Colonic mucosa (tissue), 4 donors: ENCODE results near the gene FGGY. TPM values are rescaled to one million over a fixed set of nuclear protein-coding genes. Genes with fewer than 3 reads are reported as not detected.

Source experiments
- DNase-seq: peaks from one replicate; pipeline ENCODE4 v3.0.0-alpha.2; 2020
- H3K27ac ChIP-seq: fragments of 200-600 bp; one replicate; pipeline ENCODE4 v1.8.0; 2021
- H3K27me3 ChIP-seq: fragments of 200-600 bp; one replicate; pipeline ENCODE4 v1.8.0; 2021
- H3K36me3 ChIP-seq: fragments of 200-600 bp; one replicate; pipeline ENCODE4 v1.8.0; 2021
- H3K4me1 ChIP-seq: fragments of 200-600 bp; one replicate; pipeline ENCODE4 v1.8.0; 2021; ENCODE audit warnings: mild to moderate bottlenecking
- H3K4me3 ChIP-seq: fragments of 200-600 bp; one replicate; pipeline ENCODE4 v1.8.0; 2021
- H3K9ac ChIP-seq, 2 donors: one replicate each; pipeline ENCODE4 v1.7.0; 2013; ENCODE audit warnings: control low read depth in 2 of 2, low read depth in 2 of 2, low read length in 2 of 2
- H3K9me3 ChIP-seq: fragments of 200-600 bp; one replicate; pipeline ENCODE4 v1.8.0; 2021
- CTCF ChIP-seq: fragments of 200-600 bp; IDR thresholded peaks from one replicate; pipeline ENCODE4 v1.8.0; 2022; ENCODE audit warnings: antibody characterized with exemption, mild to moderate bottlenecking
- intact Hi-C: fragments of 100-400 bp; cut with DNase I; formaldehyde crosslinking; loops from one replicate; pipeline ENCODE4 v1.14.1; 2022
- total RNA-seq, 2 donors: library from RNA; stranded (reverse); fragmentation: NEBNext Ultra II Directional in 1 of 2; extraction: Animal tissue kit (Norgen Biotek cat#: 25700) in 1 of 2; gene quantifications; one replicate each; pipeline ENCODE4 v1.2.1, GENCODE V29; 2021
- donor health status: healthy.
- donor health status: DM: no; HTN: no; CAD: no.
- donor health status: DM: no; HTN: no; CAD: no.

The FGGY gene
- total RNA-seq, 2 donors from 2014 or later, result 12.5 to 19.5 TPM

DNA sequence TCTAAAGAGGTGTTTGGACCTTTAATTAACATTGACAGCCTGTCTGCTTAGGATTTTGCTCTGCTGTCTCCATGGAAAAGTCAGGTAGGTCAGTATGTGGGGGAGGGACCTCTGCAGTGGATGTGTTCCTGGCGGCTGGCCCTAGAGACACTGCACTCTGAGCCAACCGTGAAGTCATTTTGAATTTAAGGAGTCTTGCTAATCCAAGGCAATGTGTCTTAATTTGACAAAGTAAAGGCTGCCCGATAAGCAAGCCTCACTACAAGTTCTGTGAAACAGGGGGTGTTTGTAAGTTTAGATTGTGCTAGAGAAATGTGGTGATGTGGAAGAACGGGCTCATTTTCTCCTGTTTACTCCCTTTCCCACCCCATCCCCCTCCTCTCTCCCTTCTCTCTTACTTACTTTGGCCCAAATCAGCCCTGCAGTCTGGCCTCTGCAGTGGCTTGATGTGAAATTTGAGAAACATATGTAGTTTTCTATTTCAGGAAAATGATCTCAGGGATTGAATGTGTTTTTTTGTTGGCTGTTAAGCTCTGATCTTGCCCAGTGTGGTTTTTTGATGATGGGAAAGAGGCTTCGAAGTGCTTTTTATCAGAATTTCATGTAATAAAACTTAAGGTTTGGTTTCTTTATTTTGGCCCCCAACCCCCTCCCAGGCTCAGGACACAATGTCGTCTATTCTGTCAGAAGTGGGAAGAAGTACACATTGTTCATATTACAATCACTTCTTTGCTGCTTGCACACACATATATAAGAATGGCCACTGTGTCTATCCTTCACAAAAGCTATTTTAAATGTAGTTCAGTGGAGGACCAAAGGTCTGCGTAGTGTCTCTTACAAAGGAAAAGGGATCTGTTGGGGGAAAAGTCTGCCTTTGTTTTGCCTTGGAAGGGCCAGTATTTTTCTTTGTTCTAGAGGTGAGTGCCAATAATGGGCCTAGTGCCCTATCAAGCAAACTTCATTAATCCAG, 96.6 kb downstream of the FGGY start:
- Histone ChIP-seq H3K4me3 (no peak overlapping the region), H3K9me3 (no peaks in the 10 kb centered on the region), H3K36me3 (no peaks in the 10 kb centered on the region), H3K4me1 (no peaks in the 10 kb centered on the region), H3K27ac (peak overlapping the region; percentile 21), H3K27me3 (no peaks in the 10 kb centered on the region), H3K9ac (no peak overlapping the region)
- no peak for TF ChIP-seq CTCF
- intact Hi-C loops, result no loop called here
- peak; percentile 41 for DNase-seq

- H3K4me1 ChIP-seq, result no peaks in the 10 kb centered on the region
- no peak overlapping the region for H3K27ac ChIP-seq
- TF ChIP-seq CTCF, result no peak
- no peak overlapping the region for H3K9ac ChIP-seq
- no peaks in the 10 kb centered on the region for H3K27me3 ChIP-seq
- intact Hi-C loops, result no loop called here
- no peaks in the 10 kb centered on the region for H3K9me3 ChIP-seq
- H3K4me3 ChIP-seq, result no peak overlapping the region
- no peaks in the 10 kb centered on the region for H3K36me3 ChIP-seq
- DNase-seq, result no peak
These were observed 98.0 kb downstream of the FGGY start for GRCh38 chr1:59394706-59395425.

DNA sequence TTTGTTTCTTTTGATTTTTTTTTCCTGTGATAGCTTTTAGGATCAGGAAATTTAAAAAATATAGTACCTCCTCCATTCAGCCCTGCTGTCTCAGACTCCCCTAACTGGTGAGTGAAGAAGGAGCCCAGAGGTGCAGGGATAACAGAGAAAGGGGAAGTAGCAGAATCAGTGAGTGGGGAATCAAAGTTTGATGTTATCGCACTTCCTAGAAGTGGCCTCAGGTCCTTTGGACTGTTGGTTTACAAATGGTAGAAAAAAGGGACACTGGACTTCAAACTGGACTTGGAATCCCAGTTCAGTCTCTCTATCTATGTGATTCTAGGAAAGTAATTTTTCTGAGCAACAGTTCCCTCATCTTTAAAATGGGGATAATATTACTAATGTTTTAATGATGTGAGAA, 99.5 kb downstream of the FGGY start:
- intact Hi-C loops, result no loop called here
- no peaks in the 10 kb centered on the region for H3K4me1 ChIP-seq
- no peaks in the 10 kb centered on the region for H3K27me3 ChIP-seq
- no peak overlapping the region for H3K4me3 ChIP-seq
- no peak for DNase-seq
- no peak for TF ChIP-seq CTCF
- no peak overlapping the region for H3K27ac ChIP-seq
- no peaks in the 10 kb centered on the region for H3K9me3 ChIP-seq
- H3K36me3 ChIP-seq, result no peaks in the 10 kb centered on the region
- H3K9ac ChIP-seq, result no peak overlapping the region

DNA sequence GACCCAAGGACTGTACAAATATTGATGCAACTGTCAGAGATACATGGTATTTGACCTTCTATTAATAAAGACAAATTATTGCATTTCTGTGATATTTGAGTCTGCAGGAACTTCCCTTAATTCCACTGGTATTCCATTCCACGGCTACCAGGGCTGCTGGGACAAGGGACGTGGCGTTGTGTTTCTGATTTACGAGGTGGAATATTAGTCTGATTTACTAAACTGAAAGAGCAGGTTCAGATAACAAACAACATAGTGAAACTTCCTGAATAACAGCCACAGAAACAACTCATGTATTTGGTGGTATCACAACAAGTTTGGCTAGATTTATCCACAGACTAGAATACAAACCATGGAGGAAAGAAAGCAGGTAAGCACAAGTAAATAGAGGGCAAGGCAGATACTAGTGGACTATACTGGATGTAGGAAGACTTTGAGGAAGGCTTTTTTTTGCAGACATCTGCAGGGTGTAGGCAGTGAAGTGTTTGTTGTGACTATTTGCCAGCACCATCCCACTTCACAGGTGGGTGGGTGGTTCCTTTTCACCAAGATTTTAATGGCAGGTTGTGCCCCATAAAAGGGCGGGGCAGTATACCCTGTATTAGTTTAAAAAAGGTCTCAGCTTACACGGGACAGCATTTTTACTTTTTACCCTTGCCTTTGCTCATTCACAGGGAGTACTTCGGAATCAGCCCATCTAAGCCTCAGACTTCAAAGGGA, 100.4 kb downstream of the FGGY start:
- no peak overlapping the region for H3K27ac ChIP-seq
- H3K9ac ChIP-seq, result no peak overlapping the region
- peak; percentile 21 for DNase-seq
- no peaks in the 10 kb centered on the region for H3K4me1 ChIP-seq
- H3K36me3 ChIP-seq, result no peaks in the 10 kb centered on the region
- TF ChIP-seq CTCF, result no peak
- no peak overlapping the region for H3K4me3 ChIP-seq
- intact Hi-C loops, result no loop called here
- H3K9me3 ChIP-seq, result no peaks in the 10 kb centered on the region
- H3K27me3 ChIP-seq, result no peaks in the 10 kb centered on the region

GRCh38 chr1:59399642-59400041, 102.7 kb downstream of the FGGY start:
- Histone ChIP-seq H3K9me3 (no peaks in the 10 kb centered on the region), H3K27ac (no peak overlapping the region), H3K36me3 (no peaks in the 10 kb centered on the region), H3K4me1 (no peaks in the 10 kb centered on the region), H3K9ac (no peak overlapping the region), H3K4me3 (no peak overlapping the region), H3K27me3 (no peaks in the 10 kb centered on the region)
- TF ChIP-seq CTCF, result no peak
- intact Hi-C loops, result no loop called here
- no peak for DNase-seq
